GM21576 (cell line): ENCODE measurements around the gene MCF2L.

ENCODE experiments used
- ATAC-seq: cut with Tn5 transposase; IDR thresholded peaks from one replicate; pipeline ENCODE4 v1.9.1; 2021; ENCODE audit warnings: mild to moderate bottlenecking, moderate library complexity; ENCODE audit not compliant: unreplicated experiment

Gene MCF2L

GRCh38 chr13:112962911-112963625 lies 5.9 kb upstream of the MCF2L start:
- no peak for ATAC-seq

GRCh38 chr13:112963641-112964040 lies 5.4 kb upstream of the MCF2L start:
- ATAC-seq = no peak

GRCh38 chr13:112964971-112965492 lies 4.0 kb upstream of the MCF2L start:
- ATAC-seq = no peak

GRCh38 chr13:112965573-112966115 lies 3.4 kb upstream of the MCF2L start:
- no peak for ATAC-seq

DNA sequence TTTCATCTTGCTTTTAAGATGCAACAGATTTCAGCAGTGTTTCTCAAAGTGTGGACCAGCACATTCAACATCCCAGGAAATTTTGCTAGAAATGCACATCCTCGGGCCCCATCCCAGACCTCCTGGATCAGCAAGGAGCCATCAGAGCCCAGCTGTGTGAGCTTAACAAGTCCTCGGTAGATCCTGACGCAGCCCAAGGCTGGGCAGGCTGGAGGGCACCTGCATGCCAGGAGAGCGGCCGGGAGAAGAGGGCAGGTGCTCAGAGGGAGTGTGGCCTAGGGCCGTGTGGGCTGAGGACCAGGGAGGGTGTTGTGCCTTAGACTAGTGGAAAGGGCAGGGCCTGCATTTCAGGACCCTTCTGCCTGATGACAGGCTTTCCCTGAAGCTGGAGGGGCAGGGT lies 2.2 kb upstream of the MCF2L start:
- no peak for ATAC-seq

- no peak for ATAC-seq
These were observed 1.2 kb upstream of the MCF2L start for GRCh38 chr13:112967686-112968379.

- ATAC-seq = no peak
These were observed 569 bp upstream of the MCF2L start for GRCh38 chr13:112968380-112968909.

DNA sequence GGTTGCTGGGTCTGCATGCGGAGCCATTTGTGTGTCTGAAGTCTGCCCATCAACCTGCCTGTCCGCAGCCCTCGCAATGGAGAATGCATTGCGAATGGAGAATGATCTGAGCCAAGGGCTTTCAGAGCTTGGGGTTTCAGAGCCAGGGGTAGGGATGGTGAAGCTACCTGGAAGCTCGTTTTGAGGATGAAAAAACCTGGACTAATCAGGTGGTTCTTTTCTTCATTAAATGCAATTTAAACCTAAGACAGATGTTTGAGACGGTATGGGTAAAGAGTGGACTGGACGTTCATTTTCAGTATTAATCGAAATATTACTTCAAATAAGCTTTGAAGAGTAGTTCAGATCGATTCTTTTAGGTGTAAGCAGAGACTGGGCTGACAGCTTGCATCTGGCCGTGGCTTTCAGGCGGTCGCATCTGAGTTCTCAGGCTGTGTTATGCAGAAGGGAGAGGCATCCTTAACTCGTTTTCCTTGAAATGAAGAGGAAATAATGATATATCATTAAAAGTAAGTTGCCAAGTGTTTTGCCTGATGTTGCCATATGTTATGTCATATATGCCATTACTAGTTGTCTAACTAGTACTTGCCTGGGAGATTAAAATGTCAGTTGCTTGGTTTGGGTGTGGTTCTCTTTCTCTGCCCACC lies 801 bp downstream of the MCF2L start:
- no peak for ATAC-seq

- no peak for ATAC-seq
These were observed 1.7 kb downstream of the MCF2L start for GRCh38 chr13:112970552-112971287.

- ATAC-seq = no peak
These were observed 2.3 kb downstream of the MCF2L start for GRCh38 chr13:112971288-112971643.

DNA sequence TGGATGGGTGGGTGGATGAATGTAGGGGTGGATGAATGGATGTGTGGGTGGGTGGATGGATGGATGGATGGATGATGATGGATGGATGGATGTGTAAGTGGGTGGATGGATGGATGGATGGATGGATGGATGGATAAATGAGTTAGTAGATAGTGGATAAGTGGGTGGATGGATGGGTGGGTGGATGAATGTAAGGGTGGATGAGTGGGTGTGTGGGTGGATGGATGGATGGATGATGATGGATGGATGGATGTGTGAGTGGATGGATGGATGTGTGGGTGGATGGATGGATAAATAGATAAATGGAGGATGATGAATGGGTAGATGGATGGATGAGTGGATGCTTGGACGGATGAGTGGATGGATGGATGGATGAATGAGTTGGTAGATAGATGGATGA lies 3.2 kb downstream of the MCF2L start:
- no peak for ATAC-seq

DNA sequence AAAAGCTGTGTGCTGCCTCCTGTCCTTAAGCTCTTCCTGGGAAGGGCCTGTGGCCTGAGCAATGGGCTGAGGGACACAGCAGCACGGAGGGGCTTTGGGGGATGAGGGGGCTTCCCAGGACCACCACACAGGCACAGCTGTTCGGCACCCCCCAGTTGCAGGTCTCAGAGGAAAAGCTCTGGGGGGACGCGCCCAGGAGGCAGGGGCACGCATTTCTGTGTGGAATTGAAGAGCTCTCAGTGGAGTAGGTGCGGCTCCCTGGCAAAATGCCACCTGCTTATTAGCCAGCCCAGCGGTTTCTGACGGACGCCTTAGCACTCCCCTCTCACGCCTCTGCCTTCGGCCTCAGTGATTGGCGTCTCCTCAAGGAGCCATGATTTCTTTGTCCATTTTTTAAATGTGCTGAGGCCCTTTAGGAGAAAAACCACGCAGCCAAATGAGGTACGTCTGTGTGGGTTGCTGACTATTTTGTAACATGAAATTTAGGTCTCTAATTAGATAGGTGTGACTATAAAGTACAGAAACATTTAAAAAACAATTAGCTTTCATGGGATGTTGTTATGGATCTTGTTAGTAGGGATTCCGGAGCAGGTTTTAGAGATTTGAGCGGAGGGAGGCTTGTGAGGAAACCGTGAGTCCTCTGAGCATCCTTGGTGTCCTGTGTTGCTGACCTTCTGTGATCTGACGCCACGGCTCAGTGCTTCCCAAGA lies 4.0 kb downstream of the MCF2L start:
- ATAC-seq = no peak

- ATAC-seq = no peak
These were observed 4.5 kb downstream of the MCF2L start for GRCh38 chr13:112973577-112973951.

DNA sequence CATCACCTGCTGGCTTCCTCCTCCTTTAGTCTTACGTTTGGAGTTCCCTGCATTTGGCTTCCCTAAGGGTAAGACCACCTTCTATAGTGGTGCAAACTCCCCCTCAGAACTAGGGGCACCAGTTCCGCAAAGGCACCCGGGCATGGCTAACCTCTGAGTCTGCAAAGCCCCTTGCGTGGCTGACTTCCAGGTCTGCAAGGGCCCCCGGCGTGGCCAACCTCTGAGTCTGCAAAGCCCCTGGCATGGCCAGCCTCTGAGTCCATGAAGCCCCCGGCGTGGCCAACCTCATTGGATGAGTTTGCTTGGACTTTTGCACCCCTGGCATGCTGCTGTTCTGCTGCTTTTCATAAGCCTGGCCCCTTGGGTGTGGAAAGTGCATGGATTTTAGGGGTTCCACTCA lies 5.1 kb downstream of the MCF2L start:
- no peak for ATAC-seq

DNA sequence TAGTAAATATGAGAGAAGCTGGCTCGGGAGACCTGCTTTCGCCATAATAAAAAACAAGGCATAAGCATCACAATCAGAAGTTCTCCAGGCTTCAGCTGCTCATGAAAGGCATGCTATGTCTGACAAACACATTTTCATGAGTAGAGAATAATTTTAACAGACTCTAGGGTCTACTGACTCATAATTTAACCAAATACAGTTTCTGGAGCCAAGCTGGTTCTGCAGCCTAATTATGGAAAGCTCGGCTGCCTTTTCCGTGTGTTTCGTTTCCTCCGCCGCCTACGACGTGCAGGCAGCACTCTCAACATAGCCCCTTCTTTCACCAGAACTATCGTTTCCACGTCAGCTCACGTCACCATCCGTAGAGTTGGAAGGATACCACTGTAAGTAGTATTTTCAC lies 5.7 kb downstream of the MCF2L start:
- ATAC-seq = no peak

DNA sequence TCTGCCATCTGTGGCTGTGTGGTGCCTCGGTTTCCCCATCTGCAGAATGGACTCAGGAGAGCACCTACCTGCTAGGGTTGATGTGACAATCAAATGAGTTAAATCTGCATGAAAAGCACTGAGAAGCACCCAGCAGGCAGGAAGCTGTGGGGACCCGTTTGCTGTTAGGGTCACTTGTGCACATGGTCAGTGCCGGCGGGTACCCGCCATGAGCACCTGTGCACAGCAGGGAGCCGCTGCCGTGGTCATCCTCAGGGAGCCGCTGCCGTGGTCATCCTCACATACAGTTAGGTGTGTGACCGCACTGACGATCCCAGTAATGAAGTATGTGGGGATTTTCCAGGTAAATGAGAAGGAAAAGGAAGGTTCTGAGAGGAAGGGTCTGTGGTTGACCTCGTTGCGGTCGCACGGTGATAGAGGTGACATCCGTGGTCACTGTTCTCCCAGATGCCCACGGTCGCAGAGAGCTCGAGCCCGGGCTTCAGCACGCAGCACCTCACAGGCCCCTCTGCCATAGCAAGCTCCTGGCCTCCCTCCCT lies 6.5 kb downstream of the MCF2L start:
- no peak for ATAC-seq

DNA sequence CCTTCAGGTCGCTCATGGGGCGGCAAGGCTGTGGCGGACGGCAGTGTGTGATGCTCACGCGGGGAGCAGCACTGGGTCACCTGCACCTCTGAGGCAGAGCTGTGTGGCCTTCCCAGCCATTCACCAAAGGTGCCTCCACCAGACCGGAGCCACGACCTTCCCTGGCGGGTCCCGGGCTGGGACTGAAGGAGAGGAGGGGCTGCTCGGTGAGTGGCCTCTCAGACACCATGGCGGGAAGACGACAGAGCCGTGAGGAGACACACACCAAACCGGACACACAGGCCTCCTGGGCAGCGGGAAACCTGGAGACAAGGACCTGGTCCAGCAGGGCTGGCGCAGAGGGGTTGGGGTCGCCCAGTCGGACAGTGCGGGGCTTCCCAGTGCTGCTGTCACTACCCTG lies 7.5 kb downstream of the MCF2L start:
- ATAC-seq = no peak

- ATAC-seq = no peak
These were observed 8.1 kb downstream of the MCF2L start for GRCh38 chr13:112977091-112977490.

GRCh38 chr13:112977525-112977924 lies 8.5 kb downstream of the MCF2L start:
- no peak for ATAC-seq
